HepG2 (cell line): ENCODE results near the gene LEAP2. TPM values are rescaled to one million over a fixed set of nuclear protein-coding genes. Genes with fewer than 3 reads are reported as not detected.
A peak's percentile ranks its signal among the peaks of the same experiment; 100 is the strongest.

Experiments used
- AHR ChIP-seq: IDR thresholded peaks from 2 replicates; pipeline ENCODE4 v1.6.1; 2018; ENCODE audit warnings: missing genetic modification reagents, missing compliant biosample characterization
- HDAC1 ChIP-seq: sonication (generic); formaldehyde crosslinking; IDR thresholded peaks from 2 replicates; pipeline ENCODE4 v1.5.1; 2020; ENCODE audit warnings: mild to moderate bottlenecking, missing genetic modification reagents
- ISX ChIP-seq: sonication (generic); formaldehyde crosslinking; conservative IDR thresholded peaks from 2 replicates; pipeline ENCODE4 v1.5.0; 2020; ENCODE audit warnings: missing genetic modification reagents
- KLF6 ChIP-seq: IDR thresholded peaks from 2 replicates; pipeline ENCODE4 v1.8.0; 2016; ENCODE audit warnings: missing biosample characterization, missing genetic modification reagents
- PITX1 ChIP-seq: sonication (generic); formaldehyde crosslinking; IDR thresholded peaks from 2 replicates; pipeline ENCODE4 v1.5.1; 2020; ENCODE audit warnings: mild to moderate bottlenecking, missing genetic modification reagents
- SP2 ChIP-seq: sonication (generic); formaldehyde crosslinking; IDR thresholded peaks from 2 replicates; pipeline ENCODE4 v1.5.1; 2020; ENCODE audit warnings: mild to moderate bottlenecking, missing genetic modification reagents
- YEATS2 ChIP-seq: sonication (generic); formaldehyde crosslinking; IDR thresholded peaks from 2 replicates; pipeline ENCODE4 v1.4.0; 2020; ENCODE audit warnings: missing genetic modification reagents, borderline replicate concordance
- ZNF33A ChIP-seq: sonication (generic); formaldehyde crosslinking; IDR thresholded peaks from 2 replicates; pipeline ENCODE4 v1.5.1; 2020; ENCODE audit warnings: missing genetic modification reagents, mild to moderate bottlenecking, moderate library complexity, borderline replicate concordance
- ZNF44 ChIP-seq: sonication (generic); formaldehyde crosslinking; IDR thresholded peaks from 2 replicates; pipeline ENCODE4 v1.5.1; 2020; ENCODE audit warnings: mild to moderate bottlenecking, missing genetic modification reagents
- ZNF737 ChIP-seq: sonication (generic); formaldehyde crosslinking; IDR thresholded peaks from 2 replicates; pipeline ENCODE4 v1.5.0; 2020; ENCODE audit warnings: missing genetic modification reagents, mild to moderate bottlenecking, borderline replicate concordance
- polyA plus RNA-seq, 8 experiments: library from polyadenylated mRNA; depleted of rRNA in 3 of 8; stranded (reverse) in 7 of 8; unstranded in 1 of 8; fragments of >200 nt; fragmentation: Illumina TruSeq in 4 of 8; extraction: Trizol in 4 of 8; gene quantifications; 2 replicates each; pipeline versions ENCODE4 v1.2.1 to v1.2.3, GENCODE V29; 2011 to 2016; ENCODE audit warnings: low read depth in 4 of 8, missing spikeins in 1 of 8, mixed read lengths in 1 of 8; ENCODE audit not compliant: insufficient read depth in 1 of 8
- total RNA-seq, 5 experiments: library from RNA; depleted of rRNA; stranded (reverse); fragments of >200 nt; fragmentation: Illumina TruSeq; extraction: Trizol; gene quantifications; 2 replicates each; pipeline ENCODE4 v1.2.3, GENCODE V29; 2016; ENCODE audit warnings: low read depth in 1 of 5
- TF ChIP-seq, protein P1 (sequence below): sonication (generic); formaldehyde crosslinking; IDR thresholded peaks from 2 replicates; pipeline ENCODE4 v1.4.0; 2020; ENCODE audit warnings: missing genetic modification reagents
- TF ChIP-seq, protein P2 (sequence below): sonication (generic); formaldehyde crosslinking; IDR thresholded peaks from 2 replicates; pipeline ENCODE4 v1.8.0; 2022; ENCODE audit warnings: missing genetic modification reagents, mild to moderate bottlenecking, inconsistent platforms, borderline replicate concordance
- TF ChIP-seq, protein P3 (sequence below): sonication (generic); formaldehyde crosslinking; IDR thresholded peaks from 2 replicates; pipeline ENCODE4 v1.5.0; 2020; ENCODE audit warnings: mild to moderate bottlenecking, missing genetic modification reagents
- TF ChIP-seq, protein P4 (sequence below): sonication (generic); formaldehyde crosslinking; IDR thresholded peaks from 2 replicates; pipeline ENCODE4 v1.4.0; 2020; ENCODE audit warnings: missing genetic modification reagents
- TF ChIP-seq, protein P5 (sequence below): sonication (generic); formaldehyde crosslinking; conservative IDR thresholded peaks from 2 replicates; pipeline ENCODE4 v1.8.0; 2022; ENCODE audit warnings: low read depth, missing genetic modification reagents
- TF ChIP-seq, protein P6 (sequence below): IDR thresholded peaks from 2 replicates; pipeline ENCODE4 v1.6.1; 2016; ENCODE audit warnings: missing compliant biosample characterization, missing genetic modification reagents, borderline replicate concordance

LEAP2 gene
- total and polyA plus RNA-seq, 2 of the 13 experiments (the other 11 are each of a cell fraction or from before 2014, with no cell fraction given), result 23.9 to 51.9 TPM

DNA sequence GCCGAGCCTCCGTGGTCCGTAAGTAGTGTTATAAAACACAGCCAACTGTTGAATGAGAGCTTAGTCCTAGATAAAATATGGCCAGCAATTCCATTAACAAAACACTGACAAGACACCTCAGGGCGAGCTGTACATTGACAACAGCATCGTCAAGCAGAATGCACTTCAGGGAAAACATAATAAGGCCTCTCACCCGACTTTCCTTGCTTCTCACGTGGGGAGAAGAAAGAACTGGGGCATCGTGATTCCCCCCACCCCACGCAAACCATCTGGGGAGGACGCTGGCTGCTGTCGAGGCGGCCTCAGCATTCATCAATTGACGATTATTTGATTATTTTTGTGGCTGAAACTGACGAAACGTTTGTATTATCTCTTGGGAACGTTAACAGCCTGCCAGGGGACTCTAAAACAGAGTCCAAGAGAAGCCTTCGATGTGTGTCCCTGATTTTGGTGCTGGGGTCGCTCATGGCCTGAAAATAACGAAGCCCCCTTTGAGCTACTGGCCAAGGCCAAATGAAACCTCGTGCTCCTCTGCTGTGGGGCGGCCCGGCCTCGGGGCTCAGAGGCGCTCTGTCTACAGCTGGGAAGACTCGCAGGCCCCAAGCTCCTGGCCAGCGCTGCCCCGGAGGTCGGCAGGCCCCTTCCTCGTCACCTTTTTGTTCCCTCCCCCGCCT lies 7.7 kb upstream of the LEAP2 start (continued):
- no peak for TF ChIP-seq ISX (CRISPR knock-in tag)
- no peak for TF ChIP-seq SP2
- TF ChIP-seq, protein P1, sequence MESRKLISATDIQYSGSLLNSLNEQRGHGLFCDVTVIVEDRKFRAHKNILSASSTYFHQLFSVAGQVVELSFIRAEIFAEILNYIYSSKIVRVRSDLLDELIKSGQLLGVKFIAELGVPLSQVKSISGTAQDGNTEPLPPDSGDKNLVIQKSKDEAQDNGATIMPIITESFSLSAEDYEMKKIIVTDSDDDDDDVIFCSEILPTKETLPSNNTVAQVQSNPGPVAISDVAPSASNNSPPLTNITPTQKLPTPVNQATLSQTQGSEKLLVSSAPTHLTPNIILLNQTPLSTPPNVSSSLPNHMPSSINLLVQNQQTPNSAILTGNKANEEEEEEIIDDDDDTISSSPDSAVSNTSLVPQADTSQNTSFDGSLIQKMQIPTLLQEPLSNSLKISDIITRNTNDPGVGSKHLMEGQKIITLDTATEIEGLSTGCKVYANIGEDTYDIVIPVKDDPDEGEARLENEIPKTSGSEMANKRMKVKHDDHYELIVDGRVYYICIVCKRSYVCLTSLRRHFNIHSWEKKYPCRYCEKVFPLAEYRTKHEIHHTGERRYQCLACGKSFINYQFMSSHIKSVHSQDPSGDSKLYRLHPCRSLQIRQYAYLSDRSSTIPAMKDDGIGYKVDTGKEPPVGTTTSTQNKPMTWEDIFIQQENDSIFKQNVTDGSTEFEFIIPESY (CRISPR knock-in tag), result no peak
- TF ChIP-seq, protein P2, sequence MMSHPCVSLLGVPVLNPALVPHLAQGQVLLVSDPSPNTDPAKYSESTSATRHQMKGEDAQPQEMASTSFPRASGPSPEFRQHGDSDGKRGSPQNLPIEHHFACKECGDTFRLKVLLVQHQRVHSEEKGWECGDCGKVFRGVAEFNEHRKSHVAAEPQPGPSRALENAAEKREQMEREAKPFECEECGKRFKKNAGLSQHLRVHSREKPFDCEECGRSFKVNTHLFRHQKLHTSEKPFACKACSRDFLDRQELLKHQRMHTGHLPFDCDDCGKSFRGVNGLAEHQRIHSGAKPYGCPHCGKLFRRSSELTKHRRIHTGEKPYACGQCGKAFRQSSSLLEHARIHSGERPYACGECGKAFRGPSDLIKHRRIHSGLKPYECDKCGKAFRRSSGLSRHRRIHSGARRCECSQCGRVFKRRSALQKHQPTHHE (CRISPR knock-in tag), result no peak
- 0 out of 2 replicates have a peak, but pooled peaks have one; percentile 3 for TF ChIP-seq AHR (CRISPR knock-in tag)
- TF ChIP-seq ZNF737 (CRISPR knock-in tag), result peak; percentile 61; the same call in 1 of the 2 replicates
- TF ChIP-seq, protein P3, sequence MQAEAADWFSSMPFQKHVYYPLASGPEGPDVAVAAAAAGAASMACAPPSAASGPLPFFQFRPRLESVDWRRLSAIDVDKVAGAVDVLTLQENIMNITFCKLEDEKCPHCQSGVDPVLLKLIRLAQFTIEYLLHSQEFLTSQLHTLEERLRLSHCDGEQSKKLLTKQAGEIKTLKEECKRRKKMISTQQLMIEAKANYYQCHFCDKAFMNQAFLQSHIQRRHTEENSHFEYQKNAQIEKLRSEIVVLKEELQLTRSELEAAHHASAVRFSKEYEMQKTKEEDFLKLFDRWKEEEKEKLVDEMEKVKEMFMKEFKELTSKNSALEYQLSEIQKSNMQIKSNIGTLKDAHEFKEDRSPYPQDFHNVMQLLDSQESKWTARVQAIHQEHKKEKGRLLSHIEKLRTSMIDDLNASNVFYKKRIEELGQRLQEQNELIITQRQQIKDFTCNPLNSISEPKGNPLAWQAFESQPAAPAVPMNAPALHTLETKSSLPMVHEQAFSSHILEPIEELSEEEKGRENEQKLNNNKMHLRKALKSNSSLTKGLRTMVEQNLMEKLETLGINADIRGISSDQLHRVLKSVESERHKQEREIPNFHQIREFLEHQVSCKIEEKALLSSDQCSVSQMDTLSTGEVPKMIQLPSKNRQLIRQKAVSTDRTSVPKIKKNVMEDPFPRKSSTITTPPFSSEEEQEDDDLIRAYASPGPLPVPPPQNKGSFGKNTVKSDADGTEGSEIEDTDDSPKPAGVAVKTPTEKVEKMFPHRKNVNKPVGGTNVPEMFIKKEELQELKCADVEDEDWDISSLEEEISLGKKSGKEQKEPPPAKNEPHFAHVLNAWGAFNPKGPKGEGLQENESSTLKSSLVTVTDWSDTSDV (CRISPR knock-in tag), result no peak
- peak; percentile 44 for TF ChIP-seq KLF6 (CRISPR knock-in tag)
- TF ChIP-seq, protein P4, sequence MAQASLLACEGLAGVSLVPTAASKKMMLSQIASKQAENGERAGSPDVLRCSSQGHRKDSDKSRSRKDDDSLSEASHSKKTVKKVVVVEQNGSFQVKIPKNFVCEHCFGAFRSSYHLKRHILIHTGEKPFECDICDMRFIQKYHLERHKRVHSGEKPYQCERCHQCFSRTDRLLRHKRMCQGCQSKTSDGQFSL (CRISPR knock-in tag), result no peak
- TF ChIP-seq YEATS2 (CRISPR knock-in tag), result no peak
- no peak for TF ChIP-seq PITX1
- TF ChIP-seq, protein P5, sequence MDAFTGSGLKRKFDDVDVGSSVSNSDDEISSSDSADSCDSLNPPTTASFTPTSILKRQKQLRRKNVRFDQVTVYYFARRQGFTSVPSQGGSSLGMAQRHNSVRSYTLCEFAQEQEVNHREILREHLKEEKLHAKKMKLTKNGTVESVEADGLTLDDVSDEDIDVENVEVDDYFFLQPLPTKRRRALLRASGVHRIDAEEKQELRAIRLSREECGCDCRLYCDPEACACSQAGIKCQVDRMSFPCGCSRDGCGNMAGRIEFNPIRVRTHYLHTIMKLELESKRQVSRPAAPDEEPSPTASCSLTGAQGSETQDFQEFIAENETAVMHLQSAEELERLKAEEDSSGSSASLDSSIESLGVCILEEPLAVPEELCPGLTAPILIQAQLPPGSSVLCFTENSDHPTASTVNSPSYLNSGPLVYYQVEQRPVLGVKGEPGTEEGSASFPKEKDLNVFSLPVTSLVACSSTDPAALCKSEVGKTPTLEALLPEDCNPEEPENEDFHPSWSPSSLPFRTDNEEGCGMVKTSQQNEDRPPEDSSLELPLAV (CRISPR knock-in tag), result no peak
- no peak for TF ChIP-seq ZNF33A
- TF ChIP-seq, protein P6, sequence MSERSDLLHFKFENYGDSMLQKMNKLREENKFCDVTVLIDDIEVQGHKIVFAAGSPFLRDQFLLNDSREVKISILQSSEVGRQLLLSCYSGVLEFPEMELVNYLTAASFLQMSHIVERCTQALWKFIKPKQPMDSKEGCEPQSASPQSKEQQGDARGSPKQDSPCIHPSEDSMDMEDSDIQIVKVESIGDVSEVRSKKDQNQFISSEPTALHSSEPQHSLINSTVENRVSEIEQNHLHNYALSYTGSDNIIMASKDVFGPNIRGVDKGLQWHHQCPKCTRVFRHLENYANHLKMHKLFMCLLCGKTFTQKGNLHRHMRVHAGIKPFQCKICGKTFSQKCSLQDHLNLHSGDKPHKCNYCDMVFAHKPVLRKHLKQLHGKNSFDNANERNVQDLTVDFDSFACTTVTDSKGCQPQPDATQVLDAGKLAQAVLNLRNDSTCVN (CRISPR knock-in tag), result no peak
- TF ChIP-seq ZNF44 (CRISPR knock-in tag), result no peak
- TF ChIP-seq HDAC1 (CRISPR knock-in tag), result no peak
